Kidney (tissue), 14 donors: ENCODE measurements around the gene MYO16. TPM values are rescaled to one million over a fixed set of nuclear protein-coding genes. Genes with fewer than 3 reads are reported as not detected.

Experiments used
- DNase-seq, 5 donors: peaks; one replicate each; pipeline ENCODE4 v3.0.0-alpha.2; 2013 to 2020
- FAIRE-seq: peaks from 2 replicates; lab custom pipeline; 2012; peaks lifted over from hg19 to GRCh38; lab: Jason Lieb, UNC
- H3K27ac ChIP-seq, 2 donors: one replicate each; pipeline ENCODE4 v1.7.0; 2013; ENCODE audit warnings: low read depth in 2 of 2, low read length in 2 of 2, inconsistent platforms in 1 of 2
- H3K27me3 ChIP-seq: one replicate; pipeline ENCODE4 v1.7.1; 2013; ENCODE audit warnings: low read length, inconsistent platforms; ENCODE audit not compliant: control insufficient read depth, insufficient read depth
- H3K36me3 ChIP-seq, 3 donors: one replicate each; pipeline versions ENCODE4 v1.7.0 to v1.7.1; 2013; ENCODE audit warnings: low read length in 3 of 3, control low read depth in 1 of 3, inconsistent platforms in 1 of 3; ENCODE audit not compliant: insufficient read depth in 3 of 3, control insufficient read depth in 2 of 3
- H3K4me1 ChIP-seq, 3 donors: one replicate each; pipeline versions ENCODE4 v1.7.0 to v1.7.1; 2013; ENCODE audit warnings: low read length in 3 of 3, inconsistent platforms in 1 of 3, low read depth in 1 of 3; ENCODE audit not compliant: control insufficient read depth in 2 of 3, insufficient read depth in 2 of 3
- H3K4me3 ChIP-seq, 3 donors: one replicate each; pipeline versions ENCODE4 v1.7.0 to v1.8.1; 2013; ENCODE audit warnings: low read length in 3 of 3, control low read depth in 1 of 3, inconsistent platforms in 1 of 3
- H3K9ac ChIP-seq, 3 donors: one replicate each; pipeline versions ENCODE4 v1.7.0 to v1.7.1; 2013; ENCODE audit warnings: low read length in 3 of 3, control low read depth in 1 of 3, inconsistent platforms in 1 of 3
- H3K9me3 ChIP-seq, 3 donors: one replicate each; pipeline versions ENCODE4 v1.7.0 to v1.7.1; 2013; ENCODE audit warnings: low read length in 3 of 3, control low read depth in 1 of 3, inconsistent platforms in 1 of 3; ENCODE audit not compliant: control insufficient read depth in 2 of 3, insufficient read depth in 1 of 3
- intact Hi-C: fragments of 100-400 bp; cut with DNase I; formaldehyde crosslinking; loops from one replicate; pipeline ENCODE4 v1.11.1; 2022
- polyA plus RNA-seq: library from polyadenylated mRNA; stranded (reverse); fragments of 350-450 nt; fragmentation: Illumina TruSeq; extraction: RNeasy Lipid Tissue Mini Kit (QIAGEN cat#74804); gene quantifications from one replicate; pipeline ENCODE4 v1.2.3, GENCODE V29; 2014; ENCODE audit warnings: low read depth, low replicate concordance; ENCODE audit not compliant: insufficient read depth
- total RNA-seq: library from RNA; stranded (reverse); fragmentation: NEBNext Ultra II Directional; extraction: Animal tissue kit (Norgen Biotek cat#: 25700); gene quantifications from one replicate; pipeline ENCODE4 v1.2.1, GENCODE V29; 2021
- TF ChIP-seq, protein P1 (sequence below): IDR thresholded peaks from 3 replicates; pipeline ENCODE4 v1.5.1; 2012; ENCODE audit warnings: mild to moderate bottlenecking, moderate library complexity, borderline replicate concordance; ENCODE audit not compliant: insufficient read depth; ENCODE audit errors: extremely low read depth
- donor health status: control.
- donor health status: control.
- donor health status: control.
- donor health status: control.
- donor health status: control.
- donor health status: DM: yes; HTN: yes; CAD: no.
- donor health status: Normal renal cell carcinoma (clear cell type).

The MYO16 gene
- total and polyA plus RNA-seq, 2 donors from 2014 or later = 0.22 to 0.43 TPM

DNA sequence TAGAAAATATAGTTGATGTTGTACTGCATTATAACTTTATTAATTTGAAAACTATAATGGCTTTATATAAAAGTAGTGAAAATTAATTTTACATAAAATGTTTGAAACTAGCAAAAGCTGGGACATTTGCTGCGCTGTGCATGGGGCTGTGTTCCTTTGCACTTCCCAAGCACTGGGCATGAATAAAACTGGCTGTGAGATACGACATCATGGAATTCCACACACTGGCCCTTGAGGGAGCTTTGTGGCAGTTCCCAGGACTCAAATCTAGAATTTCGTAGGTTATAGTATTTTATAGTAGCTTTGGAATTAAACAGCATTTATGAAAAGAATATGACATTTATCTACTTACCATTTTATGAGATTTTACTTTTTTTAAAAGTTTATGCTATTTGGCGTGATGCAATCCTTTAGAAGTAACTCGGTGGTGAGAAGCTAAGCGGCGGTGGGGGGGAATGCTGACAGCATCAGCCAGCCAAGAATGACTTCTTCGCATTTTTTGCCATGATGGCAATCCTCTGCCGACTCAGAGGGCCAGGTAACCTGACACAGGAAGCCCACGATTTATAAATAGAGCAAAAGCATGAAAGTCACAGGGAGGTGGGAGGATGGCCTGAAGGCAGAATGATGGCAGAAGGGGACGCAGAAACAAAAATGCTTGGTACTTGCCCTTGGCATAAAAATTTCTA is 553.5 kb downstream of the MYO16 start:
- Histone ChIP-seq H3K9ac (no peak overlapping the region), H3K4me3 (no peak overlapping the region), H3K36me3 (no peaks in the 10 kb centered on the region), H3K27ac (no peak overlapping the region), H3K27me3 (no peaks in the 10 kb centered on the region), H3K4me1 (no peaks in the 10 kb centered on the region), H3K9me3 (no peaks in the 10 kb centered on the region)
- no peak for FAIRE-seq
- intact Hi-C loops = no loop called here
- no peak for DNase-seq
- TF ChIP-seq, protein P1, sequence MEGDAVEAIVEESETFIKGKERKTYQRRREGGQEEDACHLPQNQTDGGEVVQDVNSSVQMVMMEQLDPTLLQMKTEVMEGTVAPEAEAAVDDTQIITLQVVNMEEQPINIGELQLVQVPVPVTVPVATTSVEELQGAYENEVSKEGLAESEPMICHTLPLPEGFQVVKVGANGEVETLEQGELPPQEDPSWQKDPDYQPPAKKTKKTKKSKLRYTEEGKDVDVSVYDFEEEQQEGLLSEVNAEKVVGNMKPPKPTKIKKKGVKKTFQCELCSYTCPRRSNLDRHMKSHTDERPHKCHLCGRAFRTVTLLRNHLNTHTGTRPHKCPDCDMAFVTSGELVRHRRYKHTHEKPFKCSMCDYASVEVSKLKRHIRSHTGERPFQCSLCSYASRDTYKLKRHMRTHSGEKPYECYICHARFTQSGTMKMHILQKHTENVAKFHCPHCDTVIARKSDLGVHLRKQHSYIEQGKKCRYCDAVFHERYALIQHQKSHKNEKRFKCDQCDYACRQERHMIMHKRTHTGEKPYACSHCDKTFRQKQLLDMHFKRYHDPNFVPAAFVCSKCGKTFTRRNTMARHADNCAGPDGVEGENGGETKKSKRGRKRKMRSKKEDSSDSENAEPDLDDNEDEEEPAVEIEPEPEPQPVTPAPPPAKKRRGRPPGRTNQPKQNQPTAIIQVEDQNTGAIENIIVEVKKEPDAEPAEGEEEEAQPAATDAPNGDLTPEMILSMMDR = no peak

DNA sequence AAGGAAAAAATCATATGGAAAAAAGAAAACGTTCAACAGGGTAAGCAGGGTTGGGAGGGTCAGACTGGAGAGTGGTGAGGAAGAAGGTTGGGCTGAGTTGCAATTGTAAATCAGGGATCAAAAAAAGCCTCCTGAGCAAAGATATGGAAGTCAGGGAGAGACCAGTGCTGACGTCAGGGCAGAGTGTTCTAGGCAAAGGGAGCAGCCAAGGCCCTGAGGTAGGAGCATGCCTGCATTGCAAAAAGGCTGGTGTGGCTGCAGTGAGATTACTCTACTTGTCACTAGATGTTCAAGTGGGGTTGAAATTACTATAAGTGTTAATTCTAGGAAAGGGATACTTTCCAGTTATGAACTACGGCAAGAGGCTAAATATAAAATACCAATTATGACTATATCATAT is 562.0 kb downstream of the MYO16 start:
- TF ChIP-seq, protein P1 = no peak
- Histone ChIP-seq H3K27ac (no peak overlapping the region), H3K36me3 (no peaks in the 10 kb centered on the region), H3K9me3 (no peaks in the 10 kb centered on the region), H3K27me3 (no peaks in the 10 kb centered on the region), H3K4me3 (no peak overlapping the region), H3K9ac (no peak overlapping the region), H3K4me1 (no peaks in the 10 kb centered on the region)
- DNase-seq (no peak), FAIRE-seq (no peak)
- intact Hi-C loops = no loop called here

DNA sequence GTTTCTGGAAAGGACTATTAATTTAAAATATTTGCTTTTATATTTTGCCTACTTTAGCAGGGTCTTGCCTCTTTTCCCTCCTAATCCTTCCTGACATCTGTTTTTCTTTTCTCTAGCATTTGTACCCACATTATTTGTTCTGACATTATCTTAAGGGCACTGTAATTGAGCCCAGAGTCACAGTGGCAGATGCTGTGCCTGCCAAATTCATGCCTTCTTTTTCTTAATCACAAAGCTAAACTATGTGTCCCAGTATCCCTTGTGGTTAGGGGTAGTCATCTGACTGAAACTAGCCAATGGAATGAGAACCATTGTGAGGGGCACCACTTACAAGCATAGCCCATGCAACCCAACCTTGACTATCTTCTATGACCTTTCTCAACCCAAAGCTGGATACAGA is 562.9 kb downstream of the MYO16 start:
- H3K4me3 ChIP-seq = no peak overlapping the region
- DNase-seq (no peak), FAIRE-seq (no peak)
- no peaks in the 10 kb centered on the region for H3K9me3 ChIP-seq
- H3K27ac ChIP-seq = no peak overlapping the region
- no peak overlapping the region for H3K9ac ChIP-seq
- TF ChIP-seq, protein P1 = no peak
- intact Hi-C loops = no loop called here
- no peaks in the 10 kb centered on the region for H3K27me3 ChIP-seq
- H3K36me3 ChIP-seq = no peaks in the 10 kb centered on the region
- no peaks in the 10 kb centered on the region for H3K4me1 ChIP-seq
